Measurements from ENCODE around the gene ADK.
"Not testable (repeated sequence)": the region's sequence is repeated elsewhere in the genome, so short reads cannot be mapped to it uniquely, and the experiment has no call there.

The ADK gene

GRCh38 chr10:74150990-74151878, at the start of gene ADK:
Gene ADK, plus strand, starts transcription at chr10:74151221. Its CDS starts 58 bp downstream, at chr10:74151279.
- DNase-seq (ENCODE audit: low spot score), result peak; percentile 98

- DNase-seq (ENCODE audit: low spot score), result peak; percentile 65
Measured at GRCh38 chr10:74103560-74104258, 47.3 kb upstream of the ADK start.

GRCh38 chr10:74104480-74104879, 46.5 kb upstream of the ADK start:
- DNase-seq (ENCODE audit: low spot score), result no peak

- no peak for DNase-seq (ENCODE audit: low spot score)
Measured at GRCh38 chr10:74104996-74105395, 46.0 kb upstream of the ADK start.

- no peak for DNase-seq (ENCODE audit: low spot score)
Measured at GRCh38 chr10:74107391-74107790, 43.6 kb upstream of the ADK start.

- no peak for DNase-seq (ENCODE audit: low spot score)
Measured at GRCh38 chr10:74109452-74109851, 41.6 kb upstream of the ADK start.

- DNase-seq (ENCODE audit: low spot score), result no peak
Measured at GRCh38 chr10:74110120-74110519, 40.9 kb upstream of the ADK start.

GRCh38 chr10:74111799-74112198, 39.2 kb upstream of the ADK start:
- DNase-seq (ENCODE audit: low spot score), result no peak

- no peak for DNase-seq (ENCODE audit: low spot score)
Measured at GRCh38 chr10:74113546-74113945, 37.5 kb upstream of the ADK start.

GRCh38 chr10:74114041-74114448, 37.0 kb upstream of the ADK start:
- DNase-seq (ENCODE audit: low spot score), result no peak

- no peak for DNase-seq (ENCODE audit: low spot score)
Measured at GRCh38 chr10:74117738-74118137, 33.3 kb upstream of the ADK start.

GRCh38 chr10:74118804-74119203, 32.2 kb upstream of the ADK start:
- no peak for DNase-seq (ENCODE audit: low spot score)

GRCh38 chr10:74120911-74121310, 30.1 kb upstream of the ADK start:
- DNase-seq (ENCODE audit: low spot score), result no peak

GRCh38 chr10:74121368-74121767, 29.7 kb upstream of the ADK start:
- DNase-seq (ENCODE audit: low spot score), result no peak

GRCh38 chr10:74122060-74122459, 29.0 kb upstream of the ADK start:
- DNase-seq (ENCODE audit: low spot score), result no peak

- DNase-seq (ENCODE audit: low spot score), result no peak
Measured at GRCh38 chr10:74123081-74123480, 27.9 kb upstream of the ADK start.

- DNase-seq (ENCODE audit: low spot score), result no peak
Measured at GRCh38 chr10:74133923-74134820, 16.8 kb upstream of the ADK start.

- no peak for DNase-seq (ENCODE audit: low spot score)
Measured at GRCh38 chr10:74135452-74135851, 15.6 kb upstream of the ADK start.

- no peak for DNase-seq (ENCODE audit: low spot score)
Measured at GRCh38 chr10:74137992-74138391, 13.0 kb upstream of the ADK start.

GRCh38 chr10:74138596-74138995, 12.4 kb upstream of the ADK start:
- not testable (repeated sequence) for DNase-seq (ENCODE audit: low spot score)

GRCh38 chr10:74139981-74140380, 11.0 kb upstream of the ADK start:
- DNase-seq (ENCODE audit: low spot score), result no peak

- DNase-seq (ENCODE audit: low spot score), result no peak
Measured at GRCh38 chr10:74140553-74140952, 10.5 kb upstream of the ADK start.
